ENCODE results near the gene RFTN1.

RFTN1 gene

GRCh38 chr3:16379838-16380237 is 133.7 kb downstream of the RFTN1 start:
- no peak for TF ChIP-seq CTCF (IDR thresholded peaks at IDR 0.05; ENCODE audit: control insufficient read depth, insufficient read depth, low read depth, low read length, missing control alignments)
- no peak overlapping the region for H3K4me3 ChIP-seq (ENCODE audit: control insufficient read depth, low read depth, low read length)
- no peak for DNase-seq (ENCODE audit: low read depth)

DNA sequence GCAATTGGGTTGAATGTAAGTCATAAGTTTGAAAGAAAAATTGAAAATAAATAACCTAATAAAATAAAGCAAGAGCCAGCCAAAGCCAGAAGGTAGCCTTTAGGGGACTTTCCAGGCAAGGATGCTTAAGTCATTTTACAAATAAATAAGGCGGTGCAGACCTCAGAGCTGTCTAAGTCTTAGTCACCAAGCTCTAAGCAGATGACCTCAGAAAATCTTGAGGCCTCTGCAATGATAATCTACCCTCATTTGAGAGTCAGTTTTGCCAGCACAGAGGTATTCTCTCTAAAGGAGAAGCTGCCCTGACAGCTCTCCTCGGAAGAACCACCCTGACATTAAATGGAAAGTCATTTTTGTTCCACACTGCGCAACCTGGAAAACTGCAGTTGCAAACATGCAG is 134.6 kb downstream of the RFTN1 start:
- no peak for DNase-seq (ENCODE audit: low read depth)
- TF ChIP-seq CTCF (IDR thresholded peaks at IDR 0.05; ENCODE audit: control insufficient read depth, insufficient read depth, low read depth, low read length, missing control alignments) = no peak
- H3K4me3 ChIP-seq (ENCODE audit: control insufficient read depth, low read depth, low read length) = no peak overlapping the region

- H3K4me3 ChIP-seq (ENCODE audit: control insufficient read depth, low read depth, low read length) = no peak overlapping the region
- DNase-seq (ENCODE audit: low read depth) = no peak
- no peak for TF ChIP-seq CTCF (IDR thresholded peaks at IDR 0.05; ENCODE audit: control insufficient read depth, insufficient read depth, low read depth, low read length, missing control alignments)
Observed at GRCh38 chr3:16378415-16378814, 135.1 kb downstream of the RFTN1 start.

DNA sequence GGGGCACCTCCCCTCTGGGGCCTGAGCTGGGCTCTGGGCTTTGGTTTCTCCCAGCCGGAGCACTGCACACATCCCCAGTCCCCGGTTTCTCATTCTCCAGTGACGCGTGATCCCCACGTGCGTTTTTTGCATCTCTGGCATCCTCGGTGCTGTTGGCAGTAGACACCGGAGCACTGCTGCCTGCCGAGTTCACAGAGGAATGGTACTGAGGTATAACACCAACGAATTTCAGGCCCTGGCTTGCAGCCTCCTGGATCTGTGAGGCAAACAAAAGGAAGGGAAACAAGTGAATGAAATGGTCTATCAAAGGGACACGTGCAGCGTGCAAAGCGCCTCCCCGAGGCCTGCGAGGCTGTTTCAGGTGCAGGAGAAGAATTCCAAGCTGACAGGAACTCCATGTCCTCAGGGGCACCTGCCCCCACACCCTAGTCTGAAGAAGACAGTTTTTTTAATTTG is 135.6 kb downstream of the RFTN1 start:
- no peak for TF ChIP-seq CTCF (IDR thresholded peaks at IDR 0.05; ENCODE audit: control insufficient read depth, insufficient read depth, low read depth, low read length, missing control alignments)
- H3K4me3 ChIP-seq (ENCODE audit: control insufficient read depth, low read depth, low read length) = no peak overlapping the region
- no peak for DNase-seq (ENCODE audit: low read depth)

DNA sequence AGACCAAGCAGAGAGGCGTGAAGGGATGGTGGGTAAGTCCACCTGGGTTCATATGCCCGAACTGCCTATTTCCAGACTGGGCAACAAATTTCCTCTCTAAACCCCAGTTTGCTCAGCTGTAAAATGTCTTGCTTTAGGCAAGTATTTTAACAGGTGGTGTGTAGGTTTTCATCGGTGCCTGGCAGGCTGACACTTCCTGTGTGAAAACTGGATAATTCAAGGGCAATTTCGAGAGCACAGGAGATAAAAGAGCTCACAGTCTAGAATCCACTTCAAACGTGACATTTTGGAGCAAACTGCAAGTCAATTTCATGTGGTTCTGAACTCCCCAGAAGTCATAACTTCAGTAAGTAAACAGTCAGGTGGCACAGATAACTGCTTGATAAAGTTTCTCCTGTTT is 136.3 kb downstream of the RFTN1 start:
- no peak for TF ChIP-seq CTCF (IDR thresholded peaks at IDR 0.05; ENCODE audit: control insufficient read depth, insufficient read depth, low read depth, low read length, missing control alignments)
- H3K4me3 ChIP-seq (ENCODE audit: control insufficient read depth, low read depth, low read length) = no peak overlapping the region
- no peak for DNase-seq (ENCODE audit: low read depth)

DNA sequence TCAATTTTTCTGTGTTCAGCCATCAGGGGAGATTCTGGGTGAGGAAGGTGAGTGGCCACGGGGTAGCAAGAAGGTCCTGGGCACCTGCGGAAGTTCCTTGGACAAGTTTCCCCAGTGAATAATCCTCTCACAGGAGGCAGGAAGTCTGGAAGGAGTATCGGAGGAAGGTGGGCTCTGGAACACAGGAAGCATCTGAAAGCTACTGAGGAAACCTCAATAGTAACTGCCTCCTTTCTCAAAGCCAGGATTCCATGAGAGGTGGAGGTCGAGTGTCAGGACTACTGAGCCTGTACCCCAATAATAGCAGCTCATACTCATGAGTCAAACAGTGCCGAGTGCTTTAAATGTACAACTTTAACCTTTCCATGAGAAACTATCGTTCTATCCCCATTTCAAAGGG is 137.6 kb downstream of the RFTN1 start:
- no peak for TF ChIP-seq CTCF (IDR thresholded peaks at IDR 0.05; ENCODE audit: control insufficient read depth, insufficient read depth, low read depth, low read length, missing control alignments)
- no peak overlapping the region for H3K4me3 ChIP-seq (ENCODE audit: control insufficient read depth, low read depth, low read length)
- no peak for DNase-seq (ENCODE audit: low read depth)

DNA sequence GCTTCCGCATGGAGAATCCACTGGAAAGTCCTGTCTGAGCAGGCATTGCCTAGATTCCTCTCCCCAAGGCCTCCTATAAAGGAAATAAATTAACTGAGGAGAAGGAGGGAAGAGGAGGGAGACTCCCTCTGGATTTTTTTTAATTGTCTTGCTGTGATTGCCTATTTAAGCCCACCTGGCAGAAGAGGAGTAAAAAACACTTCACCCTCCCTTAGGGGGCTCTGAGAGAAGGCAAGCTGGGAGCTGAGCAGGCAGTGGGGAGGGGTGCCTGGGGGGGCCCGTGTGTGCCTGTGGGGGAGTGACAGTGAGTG is 138.6 kb downstream of the RFTN1 start:
- no peak overlapping the region for H3K4me3 ChIP-seq (ENCODE audit: control insufficient read depth, low read depth, low read length)
- no peak for TF ChIP-seq CTCF (IDR thresholded peaks at IDR 0.05; ENCODE audit: control insufficient read depth, insufficient read depth, low read depth, low read length, missing control alignments)
- no peak for DNase-seq (ENCODE audit: low read depth)

All from AG09309 (cell line).